Measurements from ENCODE around the gene YIPF5.
A peak's percentile ranks its signal among the peaks of the same experiment; 100 is the strongest.

The YIPF5 gene

DNA sequence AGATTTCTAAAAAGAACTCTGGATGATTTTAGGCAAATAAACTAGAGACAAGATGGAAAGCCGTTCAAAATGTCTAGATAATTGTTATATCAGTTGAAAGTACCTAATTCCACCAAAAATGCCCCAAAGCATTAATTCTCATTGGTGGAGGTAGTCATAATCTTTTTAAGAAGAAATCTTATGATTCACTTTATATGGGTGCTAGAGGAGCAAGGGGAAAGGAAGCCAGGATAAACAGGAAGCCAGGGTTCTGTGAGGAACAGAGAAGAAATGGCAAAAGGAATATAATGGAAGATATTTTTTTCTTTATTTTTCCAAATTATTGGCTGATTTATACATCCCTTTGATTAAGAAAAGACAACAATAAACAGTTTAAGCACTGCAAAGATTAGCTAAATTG, 7.8 kb downstream of the YIPF5 start:
- H3K4me3 ChIP-seq (ENCODE audit: low read depth, low read length) = no peak overlapping the region
- DNase-seq (ENCODE audit: low read depth) = peak; percentile 28
- TF ChIP-seq, protein P1, sequence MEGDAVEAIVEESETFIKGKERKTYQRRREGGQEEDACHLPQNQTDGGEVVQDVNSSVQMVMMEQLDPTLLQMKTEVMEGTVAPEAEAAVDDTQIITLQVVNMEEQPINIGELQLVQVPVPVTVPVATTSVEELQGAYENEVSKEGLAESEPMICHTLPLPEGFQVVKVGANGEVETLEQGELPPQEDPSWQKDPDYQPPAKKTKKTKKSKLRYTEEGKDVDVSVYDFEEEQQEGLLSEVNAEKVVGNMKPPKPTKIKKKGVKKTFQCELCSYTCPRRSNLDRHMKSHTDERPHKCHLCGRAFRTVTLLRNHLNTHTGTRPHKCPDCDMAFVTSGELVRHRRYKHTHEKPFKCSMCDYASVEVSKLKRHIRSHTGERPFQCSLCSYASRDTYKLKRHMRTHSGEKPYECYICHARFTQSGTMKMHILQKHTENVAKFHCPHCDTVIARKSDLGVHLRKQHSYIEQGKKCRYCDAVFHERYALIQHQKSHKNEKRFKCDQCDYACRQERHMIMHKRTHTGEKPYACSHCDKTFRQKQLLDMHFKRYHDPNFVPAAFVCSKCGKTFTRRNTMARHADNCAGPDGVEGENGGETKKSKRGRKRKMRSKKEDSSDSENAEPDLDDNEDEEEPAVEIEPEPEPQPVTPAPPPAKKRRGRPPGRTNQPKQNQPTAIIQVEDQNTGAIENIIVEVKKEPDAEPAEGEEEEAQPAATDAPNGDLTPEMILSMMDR (conservative IDR thresholded peaks at IDR 0.05; ENCODE audit: low read depth, low read length) = no peak

DNA sequence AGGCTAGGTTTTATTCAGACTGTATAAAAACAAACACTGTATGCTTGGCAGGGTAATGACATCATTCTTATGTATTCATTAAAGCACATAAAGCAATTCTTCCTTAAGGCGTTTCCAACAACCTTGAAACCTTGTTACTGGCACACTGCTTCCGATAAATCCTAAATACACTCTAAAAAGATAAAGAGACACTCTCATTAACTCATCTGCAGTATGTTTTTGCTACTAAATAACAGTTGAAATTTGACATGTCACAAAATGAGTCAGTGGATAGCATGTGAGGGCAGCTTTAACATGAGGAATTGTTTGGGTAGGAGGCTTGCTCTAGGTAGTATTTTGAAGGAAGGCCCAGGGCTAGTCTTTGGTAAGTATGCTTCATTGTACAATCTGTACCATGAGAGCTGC, 13.7 kb downstream of the YIPF5 start:
- peak; percentile 24 for DNase-seq (ENCODE audit: low read depth)
- TF ChIP-seq, protein P1 (conservative IDR thresholded peaks at IDR 0.05; ENCODE audit: low read depth, low read length) = no peak
- H3K4me3 ChIP-seq (ENCODE audit: low read depth, low read length) = no peak overlapping the region

DNA sequence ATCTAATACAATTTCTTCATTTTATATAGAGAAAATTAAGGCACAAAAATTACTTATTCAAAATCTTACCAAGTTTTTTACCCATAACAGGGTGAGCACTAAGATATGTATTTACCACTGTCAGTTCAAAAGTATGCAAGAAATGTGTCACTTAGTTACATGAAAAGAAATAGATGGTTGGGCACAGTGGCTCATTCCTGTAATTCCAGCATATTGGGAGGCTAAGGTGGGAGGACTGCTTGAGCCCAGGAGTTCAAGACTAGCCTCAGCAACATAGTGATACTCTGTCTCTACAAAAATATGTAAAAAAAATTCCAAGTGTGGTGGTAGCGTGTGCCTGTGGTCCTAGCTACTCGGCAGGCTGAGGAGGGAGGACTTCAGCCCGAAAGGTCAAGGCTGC, 19.4 kb downstream of the YIPF5 start:
- TF ChIP-seq, protein P1 (conservative IDR thresholded peaks at IDR 0.05; ENCODE audit: low read depth, low read length) = no peak
- DNase-seq (ENCODE audit: low read depth) = peak; percentile 12
- no peak overlapping the region for H3K4me3 ChIP-seq (ENCODE audit: low read depth, low read length)

DNA sequence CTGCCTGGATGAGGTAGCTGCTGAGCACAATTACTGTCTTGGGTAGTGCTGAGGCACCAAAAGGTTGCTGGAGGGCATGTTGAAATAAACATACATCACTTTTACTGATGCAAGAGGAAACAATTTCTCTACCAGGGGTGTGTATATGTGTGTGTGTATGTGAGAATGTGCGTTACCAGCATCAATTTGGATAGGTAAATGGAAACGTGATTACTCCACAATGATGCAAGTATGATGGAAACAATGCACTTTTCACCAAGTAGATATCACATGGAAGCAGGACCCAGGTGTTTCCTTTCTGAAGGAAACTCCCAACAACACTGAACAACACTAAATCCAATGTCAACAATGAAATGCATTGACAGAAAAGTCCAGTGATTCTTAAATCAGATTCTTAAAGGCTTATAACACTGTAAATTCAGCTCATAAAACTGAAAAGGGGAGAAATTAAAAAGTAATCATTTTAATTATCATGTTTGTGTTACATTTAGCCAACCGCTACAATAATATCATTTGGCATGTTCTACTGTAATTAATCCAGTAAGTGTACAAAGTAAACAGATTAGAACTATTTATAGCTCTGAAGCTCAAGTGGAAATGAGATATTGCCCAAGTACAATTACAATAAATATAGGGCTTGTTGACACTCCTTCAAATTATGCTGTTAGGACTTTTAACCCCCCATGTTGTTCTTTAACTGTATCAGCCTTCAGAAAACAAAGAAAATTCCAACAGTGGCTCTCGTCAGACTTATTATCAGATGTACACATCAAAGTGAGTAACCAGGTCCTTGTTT, 25.3 kb downstream of the YIPF5 start:
- H3K4me3 ChIP-seq (ENCODE audit: low read depth, low read length) = no peak overlapping the region
- DNase-seq (ENCODE audit: low read depth) = peak; percentile 20
- TF ChIP-seq, protein P1 (conservative IDR thresholded peaks at IDR 0.05; ENCODE audit: low read depth, low read length) = no peak

DNA sequence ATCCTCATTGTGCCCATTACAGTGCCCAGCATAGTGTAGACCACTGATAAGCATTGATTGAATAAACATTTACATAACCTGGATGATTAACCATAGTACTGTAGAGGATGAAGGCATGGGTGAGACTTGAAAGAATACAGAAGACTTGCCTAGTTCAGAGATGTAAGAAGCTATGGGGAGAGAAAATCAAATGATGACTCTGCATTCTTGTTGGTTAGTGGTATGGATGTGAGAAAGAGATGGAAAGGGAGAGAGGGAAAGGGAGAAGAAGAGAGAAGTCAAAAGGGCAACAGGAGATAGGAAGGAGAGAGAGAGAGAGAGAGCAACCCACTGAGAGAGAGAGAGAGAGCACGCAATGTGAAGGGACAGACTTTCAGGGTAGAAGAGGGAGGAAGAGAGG, 26.8 kb downstream of the YIPF5 start:
- TF ChIP-seq, protein P1 (conservative IDR thresholded peaks at IDR 0.05; ENCODE audit: low read depth, low read length) = no peak
- DNase-seq (ENCODE audit: low read depth) = no peak
- H3K4me3 ChIP-seq (ENCODE audit: low read depth, low read length) = no peak overlapping the region

DNA sequence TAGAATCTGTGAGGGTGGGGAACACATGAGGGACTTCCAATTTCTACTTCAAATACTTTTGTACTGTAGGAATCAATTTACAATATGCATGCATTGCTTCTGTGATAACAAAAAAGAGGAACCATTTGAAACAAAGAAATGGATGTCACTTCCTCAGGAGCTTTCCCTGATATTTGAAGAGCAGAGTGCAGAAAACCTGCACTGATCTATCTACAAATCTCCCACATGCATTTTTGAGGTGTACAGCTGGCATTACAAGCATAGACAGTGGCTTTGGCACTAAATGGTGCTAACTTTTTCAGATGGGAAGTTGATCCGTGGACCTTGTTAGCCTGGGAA, 27.7 kb downstream of the YIPF5 start:
- TF ChIP-seq, protein P1 (conservative IDR thresholded peaks at IDR 0.05; ENCODE audit: low read depth, low read length) = peak; percentile 1
- no peak for DNase-seq (ENCODE audit: low read depth)
- H3K4me3 ChIP-seq (ENCODE audit: low read depth, low read length) = no peak overlapping the region
